GM12874 (cell line): Measurements from ENCODE around the gene CLCN2.

Source experiments
- TF ChIP-seq, protein P1 (sequence below): IDR thresholded peaks from 2 replicates; pipeline ENCODE4 v1.5.1; 2011; ENCODE audit warnings: low read depth, mild to moderate bottlenecking, control low read depth, low read length, moderate library complexity; ENCODE audit not compliant: insufficient read depth

The CLCN2 gene

DNA sequence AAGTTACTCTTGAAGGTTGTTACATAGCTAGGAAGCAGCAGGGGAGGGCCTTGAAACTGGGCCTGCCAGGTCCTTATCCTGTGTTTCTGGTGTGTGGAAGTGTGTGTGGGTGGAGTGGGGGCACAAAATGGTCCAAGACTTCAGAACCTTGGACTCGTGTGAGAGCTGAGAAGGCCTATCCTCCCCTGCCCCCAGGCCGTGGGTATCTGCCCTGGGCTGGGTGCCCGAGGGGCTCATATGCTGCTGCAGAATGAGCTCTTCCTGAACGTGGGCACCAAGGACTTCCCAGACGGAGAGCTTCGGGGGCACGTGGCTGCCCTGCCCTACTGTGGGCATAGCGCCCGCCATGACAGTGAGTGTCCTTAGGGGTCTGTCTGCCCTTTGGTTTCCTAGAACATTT lies 22.9 kb upstream of the CLCN2 start:
- TF ChIP-seq, protein P1, sequence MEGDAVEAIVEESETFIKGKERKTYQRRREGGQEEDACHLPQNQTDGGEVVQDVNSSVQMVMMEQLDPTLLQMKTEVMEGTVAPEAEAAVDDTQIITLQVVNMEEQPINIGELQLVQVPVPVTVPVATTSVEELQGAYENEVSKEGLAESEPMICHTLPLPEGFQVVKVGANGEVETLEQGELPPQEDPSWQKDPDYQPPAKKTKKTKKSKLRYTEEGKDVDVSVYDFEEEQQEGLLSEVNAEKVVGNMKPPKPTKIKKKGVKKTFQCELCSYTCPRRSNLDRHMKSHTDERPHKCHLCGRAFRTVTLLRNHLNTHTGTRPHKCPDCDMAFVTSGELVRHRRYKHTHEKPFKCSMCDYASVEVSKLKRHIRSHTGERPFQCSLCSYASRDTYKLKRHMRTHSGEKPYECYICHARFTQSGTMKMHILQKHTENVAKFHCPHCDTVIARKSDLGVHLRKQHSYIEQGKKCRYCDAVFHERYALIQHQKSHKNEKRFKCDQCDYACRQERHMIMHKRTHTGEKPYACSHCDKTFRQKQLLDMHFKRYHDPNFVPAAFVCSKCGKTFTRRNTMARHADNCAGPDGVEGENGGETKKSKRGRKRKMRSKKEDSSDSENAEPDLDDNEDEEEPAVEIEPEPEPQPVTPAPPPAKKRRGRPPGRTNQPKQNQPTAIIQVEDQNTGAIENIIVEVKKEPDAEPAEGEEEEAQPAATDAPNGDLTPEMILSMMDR: no peak

DNA sequence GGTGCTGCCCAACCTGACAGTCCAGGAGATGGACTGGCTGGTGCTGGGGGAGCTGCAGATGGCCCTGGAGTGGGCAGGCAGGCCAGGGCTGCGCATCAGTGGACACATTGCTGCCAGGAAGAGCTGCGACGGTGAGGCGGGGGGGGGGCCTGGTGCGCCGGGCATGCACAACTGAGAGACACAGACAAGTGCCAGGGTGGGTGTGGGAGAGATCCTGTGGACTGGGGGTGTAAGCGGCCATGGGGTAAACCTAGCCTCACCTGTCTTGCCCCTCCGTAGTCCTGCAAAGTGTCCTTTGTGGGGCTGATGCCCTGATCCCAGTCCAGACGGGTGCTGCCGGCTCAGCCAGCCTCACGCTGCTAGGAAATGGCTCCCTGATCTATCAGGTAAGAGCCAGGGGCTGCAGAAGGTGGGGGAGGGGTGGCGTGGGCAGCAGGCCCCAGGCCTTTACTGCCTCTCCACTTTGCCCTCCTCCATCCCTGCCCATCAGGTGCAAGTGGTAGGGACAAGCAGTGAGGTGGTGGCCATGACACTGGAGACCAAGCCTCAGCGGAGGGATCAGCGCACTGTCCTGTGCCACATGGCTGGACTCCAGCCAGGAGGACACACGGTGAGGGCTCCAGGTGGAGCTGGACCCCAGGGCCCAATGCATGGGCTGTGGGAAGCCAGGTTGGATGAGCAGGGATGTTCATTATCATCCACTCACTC lies 21.8 kb upstream of the CLCN2 start:
- TF ChIP-seq, protein P1: no peak

DNA sequence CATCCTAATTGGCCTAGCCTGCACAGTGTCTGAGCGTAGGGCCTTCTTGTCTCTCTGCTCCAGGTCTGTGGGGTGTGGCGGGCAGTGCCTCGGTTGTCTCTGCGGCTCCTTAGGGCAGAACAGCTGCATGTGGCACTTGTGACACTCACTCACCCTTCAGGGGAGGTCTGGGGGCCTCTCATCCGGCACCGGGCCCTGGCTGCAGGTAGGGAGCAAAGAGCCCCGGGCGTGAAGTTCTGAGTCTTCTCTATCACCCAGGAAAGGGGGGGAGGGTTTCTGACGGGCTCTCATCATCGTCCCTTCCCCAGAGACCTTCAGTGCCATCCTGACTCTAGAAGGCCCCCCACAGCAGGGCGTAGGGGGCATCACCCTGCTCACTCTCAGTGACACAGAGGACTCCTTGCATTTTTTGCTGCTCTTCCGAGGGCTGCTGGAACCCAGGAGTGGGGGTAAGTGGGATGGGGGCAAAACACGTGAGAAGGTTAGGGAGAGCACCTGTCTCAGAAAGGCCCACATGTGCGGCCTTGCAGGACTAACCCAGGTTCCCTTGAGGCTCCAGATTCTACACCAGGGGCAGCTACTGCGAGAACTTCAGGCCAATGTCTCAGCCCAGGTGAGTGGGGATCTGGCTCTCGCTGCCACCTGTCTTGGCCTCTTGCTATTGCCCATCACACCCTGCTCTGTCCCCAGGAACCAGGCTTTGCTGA lies 21.1 kb upstream of the CLCN2 start:
- TF ChIP-seq, protein P1: no peak

DNA sequence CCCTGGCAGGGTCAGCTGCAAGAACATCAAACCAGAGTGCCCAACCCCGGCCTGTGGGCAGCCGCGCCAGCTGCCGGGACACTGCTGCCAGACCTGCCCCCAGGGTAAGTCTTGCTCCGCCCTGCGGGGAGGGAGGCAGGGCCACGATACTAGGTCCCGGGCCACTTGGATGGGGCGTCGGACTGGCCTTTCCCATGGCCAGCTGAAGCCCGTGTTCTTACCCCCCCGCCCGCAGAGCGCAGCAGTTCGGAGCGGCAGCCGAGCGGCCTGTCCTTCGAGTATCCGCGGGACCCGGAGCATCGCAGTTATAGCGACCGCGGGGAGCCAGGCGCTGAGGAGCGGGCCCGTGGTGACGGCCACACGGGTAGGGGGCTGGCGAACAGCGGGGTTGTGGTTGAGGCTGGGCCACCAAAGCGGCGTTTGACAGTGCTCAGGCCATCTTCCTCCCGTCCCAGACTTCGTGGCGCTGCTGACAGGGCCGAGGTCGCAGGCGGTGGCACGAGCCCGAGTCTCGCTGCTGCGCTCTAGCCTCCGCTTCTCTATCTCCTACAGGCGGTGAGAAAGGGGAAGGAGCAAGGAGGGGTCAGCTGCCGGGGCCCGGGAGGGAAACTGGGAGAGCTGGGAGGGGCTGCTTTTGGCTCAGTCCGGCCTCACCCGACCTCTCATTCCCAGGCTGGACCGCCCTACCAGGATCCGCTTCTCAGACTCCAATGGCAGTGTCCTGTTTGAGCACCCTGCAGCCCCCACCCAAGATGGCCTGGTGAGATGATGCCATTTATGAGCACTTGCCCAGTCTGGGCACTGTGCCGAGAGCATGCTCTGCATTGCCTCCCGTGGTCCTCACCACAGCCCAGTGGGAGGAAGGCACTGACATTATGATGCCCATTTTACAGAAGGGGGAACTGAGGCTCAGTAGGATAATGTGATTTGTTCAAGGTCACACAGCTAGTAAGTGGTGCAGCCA lies 20.1 kb upstream of the CLCN2 start:
- TF ChIP-seq, protein P1: no peak

DNA sequence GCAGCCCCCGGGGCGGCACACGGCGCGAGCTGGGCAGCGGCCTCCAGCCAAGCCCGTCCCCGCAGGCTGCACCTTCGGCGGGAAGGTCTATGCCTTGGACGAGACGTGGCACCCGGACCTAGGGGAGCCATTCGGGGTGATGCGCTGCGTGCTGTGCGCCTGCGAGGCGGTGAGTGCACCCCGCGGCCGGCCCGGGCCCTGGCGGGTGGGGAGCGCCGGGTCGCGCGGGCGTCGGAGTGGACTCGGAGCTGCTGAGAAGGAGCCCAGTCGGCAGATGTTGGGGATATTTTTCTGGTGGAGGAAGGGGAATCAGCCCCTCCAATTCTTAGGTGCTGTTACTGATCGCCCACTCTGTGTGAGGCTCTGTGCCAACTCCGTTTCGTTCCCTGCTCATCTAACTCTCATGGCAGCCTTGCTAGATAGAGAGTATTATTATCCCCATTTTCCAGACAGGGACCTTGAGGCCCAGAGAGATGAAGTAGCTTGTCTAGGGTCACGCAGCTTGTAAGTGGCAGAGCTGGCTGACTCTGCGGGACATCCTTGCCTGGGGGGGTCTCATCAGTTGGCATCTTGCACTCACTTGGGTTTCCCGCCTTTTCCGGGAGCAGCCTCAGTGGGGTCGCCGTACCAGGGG lies 19.3 kb upstream of the CLCN2 start:
- TF ChIP-seq, protein P1: no peak

DNA sequence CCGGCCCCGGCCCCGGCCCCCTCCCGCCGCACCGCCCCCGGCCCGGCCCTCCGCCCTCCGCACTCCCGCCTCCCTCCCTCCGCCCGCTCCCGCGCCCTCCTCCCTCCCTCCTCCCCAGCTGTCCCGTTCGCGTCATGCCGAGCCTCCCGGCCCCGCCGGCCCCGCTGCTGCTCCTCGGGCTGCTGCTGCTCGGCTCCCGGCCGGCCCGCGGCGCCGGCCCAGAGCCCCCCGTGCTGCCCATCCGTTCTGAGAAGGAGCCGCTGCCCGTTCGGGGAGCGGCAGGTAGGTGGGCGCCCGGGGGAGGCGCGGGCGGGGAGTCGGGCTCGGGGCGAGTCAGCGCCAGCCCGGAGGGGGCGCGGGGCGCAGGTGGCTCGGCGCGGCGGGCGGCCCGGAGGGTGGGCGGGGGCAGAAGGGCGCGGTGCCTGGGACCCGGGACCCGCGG lies 18.8 kb upstream of the CLCN2 start:
- TF ChIP-seq, protein P1: no peak
